Pulmonary artery endothelial cell (primary cell): Measurements from ENCODE around the gene BRINP2. TPM values are rescaled to one million over a fixed set of nuclear protein-coding genes. Genes with fewer than 3 reads are reported as not detected.
"Not testable (repeated sequence)": the region's sequence is repeated elsewhere in the genome, so short reads cannot be mapped to it uniquely, and the experiment has no call there.

Experiments
- DNase-seq: peaks from one replicate; pipeline ENCODE4 v3.0.0-alpha.2; 2011; ENCODE audit warnings: low read depth, low spot score
- total RNA-seq: library from RNA; depleted of rRNA; stranded (reverse); fragments of >200 nt; gene quantifications from 2 replicates; pipeline ENCODE4 v1.2.3, GENCODE V29; 2014

Gene BRINP2
- total RNA-seq, 1 donor from 2014 or later, result not detected

DNA sequence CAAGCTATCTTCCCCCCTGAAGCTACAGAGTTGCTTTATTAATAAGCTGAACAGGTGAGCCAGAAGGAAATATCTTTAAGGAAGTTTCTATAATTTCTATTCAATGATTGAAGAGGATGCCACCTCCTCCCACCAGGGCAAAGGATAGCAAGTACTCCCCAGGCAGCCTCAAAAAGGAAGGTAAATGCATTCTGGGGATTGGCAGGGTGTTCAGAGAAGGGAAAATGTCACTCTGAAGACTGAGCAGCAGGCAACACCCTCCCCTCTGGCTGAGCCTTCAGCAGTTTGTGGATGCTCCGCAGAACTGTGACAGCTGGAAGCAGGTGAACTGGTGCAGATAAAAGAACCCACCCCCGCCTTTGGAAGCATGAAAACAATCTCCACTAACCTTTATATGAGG, 140.8 kb downstream of the BRINP2 start:
- no peak for DNase-seq

- DNase-seq, result no peak
Measured at GRCh38 chr1:177315261-177315660, 144.5 kb downstream of the BRINP2 start.

DNA sequence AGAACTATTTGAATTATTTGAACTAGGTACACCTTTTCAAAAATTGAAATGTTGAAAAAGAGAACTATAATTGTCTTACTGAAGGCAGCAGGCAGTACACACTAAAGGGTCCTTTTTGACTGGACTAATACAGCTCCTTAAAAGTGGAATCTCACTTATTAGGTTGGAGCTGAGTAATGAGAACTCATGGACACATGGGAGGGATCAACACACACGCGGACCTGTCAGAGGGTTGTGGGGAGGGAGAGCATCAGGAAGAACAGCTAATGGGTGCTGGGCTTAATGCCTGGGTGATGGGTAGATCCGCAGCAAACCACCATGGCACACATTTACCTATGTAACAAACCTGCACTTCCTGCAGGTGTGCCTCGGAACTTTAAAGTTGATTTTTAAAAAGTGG, 145.0 kb downstream of the BRINP2 start:
- DNase-seq, result no peak

GRCh38 chr1:177321434-177321833, 150.7 kb downstream of the BRINP2 start:
- DNase-seq, result not testable (repeated sequence)

DNA sequence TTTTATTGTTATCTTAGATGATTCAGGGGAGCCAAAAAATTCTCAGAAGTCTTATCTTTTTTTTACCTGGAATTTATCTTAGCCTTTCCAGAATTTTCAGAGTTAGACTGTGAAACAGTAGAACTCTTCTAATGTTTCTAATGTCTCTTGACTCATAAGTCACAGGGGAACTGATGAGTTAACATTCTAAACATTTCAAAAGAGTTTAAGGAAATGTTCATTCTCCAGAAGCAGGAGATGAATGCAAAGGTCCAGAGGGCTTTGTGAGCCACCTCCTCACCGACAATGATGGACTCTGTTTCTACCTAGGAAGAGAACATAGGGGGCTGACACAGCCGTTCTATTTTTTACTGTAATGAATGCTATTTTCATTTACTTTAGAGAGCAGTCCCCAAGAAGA, 157.5 kb downstream of the BRINP2 start:
- no peak for DNase-seq

DNA sequence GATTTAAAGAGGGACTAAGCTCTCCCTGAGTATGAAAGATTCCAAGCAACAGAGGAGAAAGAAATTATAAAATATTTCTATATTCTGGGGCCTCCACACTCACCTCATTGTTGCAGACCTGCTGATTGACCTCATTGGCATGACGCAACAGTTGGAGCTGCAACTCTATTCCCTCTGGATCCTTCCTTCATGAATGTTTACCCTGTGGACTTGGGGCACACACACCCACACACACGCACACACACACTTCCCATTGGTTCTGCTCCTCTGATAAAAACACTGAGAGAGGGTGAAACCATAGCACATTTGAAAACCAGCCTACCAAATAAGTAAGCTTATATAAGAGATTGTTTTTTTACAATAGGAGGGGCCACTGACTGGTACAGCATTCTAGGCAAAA, 159.1 kb downstream of the BRINP2 start:
- DNase-seq, result no peak

Other genes with a start within 250 kb of the BRINP2 start
- gene ASTN1, start 6.2 kb upstream of the BRINP2 start, total RNA-seq, result under 0.01 TPM in 1 of 2 replicates, not detected in the other